Stimulated activated CD8-positive, alpha-beta memory T cell treated with anti-CD3 and anti-CD28 coated beads, Interleukin-4, amount 100 ng/mL, for 4 hours (primary cell): ENCODE data around the gene NCAPG2.
"Not testable (repeated sequence)": the region's sequence is repeated elsewhere in the genome, so short reads cannot be mapped to it uniquely, and the experiment has no call there.

Experiments used
- DNase-seq, 2 donors: peaks; one replicate each; pipeline ENCODE4 v3.0.0-alpha.2; 2020; ENCODE audit warnings: low read depth in 2 of 2, low spot score in 1 of 2

NCAPG2 gene

DNA sequence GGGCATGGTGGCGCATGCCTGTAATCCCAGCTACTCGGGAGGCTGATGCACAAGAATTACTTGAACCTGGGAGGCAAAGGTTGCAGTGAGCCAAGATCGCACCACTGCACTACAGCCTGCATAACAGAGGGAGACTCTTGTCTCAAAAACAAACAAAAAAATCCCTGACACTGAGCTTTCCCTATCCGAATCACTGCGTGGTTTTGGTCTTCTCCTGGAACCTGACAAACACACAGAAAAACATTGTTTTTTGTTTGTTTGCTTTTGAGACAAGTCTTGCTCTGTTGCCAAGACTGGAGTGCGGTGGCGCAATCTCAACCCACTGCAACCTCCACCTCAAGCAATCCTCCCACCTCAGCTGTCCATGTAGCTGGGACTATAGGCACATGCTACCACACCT lies 66.6 kb downstream of the NCAPG2 start:
- DNase-seq = no peak

DNA sequence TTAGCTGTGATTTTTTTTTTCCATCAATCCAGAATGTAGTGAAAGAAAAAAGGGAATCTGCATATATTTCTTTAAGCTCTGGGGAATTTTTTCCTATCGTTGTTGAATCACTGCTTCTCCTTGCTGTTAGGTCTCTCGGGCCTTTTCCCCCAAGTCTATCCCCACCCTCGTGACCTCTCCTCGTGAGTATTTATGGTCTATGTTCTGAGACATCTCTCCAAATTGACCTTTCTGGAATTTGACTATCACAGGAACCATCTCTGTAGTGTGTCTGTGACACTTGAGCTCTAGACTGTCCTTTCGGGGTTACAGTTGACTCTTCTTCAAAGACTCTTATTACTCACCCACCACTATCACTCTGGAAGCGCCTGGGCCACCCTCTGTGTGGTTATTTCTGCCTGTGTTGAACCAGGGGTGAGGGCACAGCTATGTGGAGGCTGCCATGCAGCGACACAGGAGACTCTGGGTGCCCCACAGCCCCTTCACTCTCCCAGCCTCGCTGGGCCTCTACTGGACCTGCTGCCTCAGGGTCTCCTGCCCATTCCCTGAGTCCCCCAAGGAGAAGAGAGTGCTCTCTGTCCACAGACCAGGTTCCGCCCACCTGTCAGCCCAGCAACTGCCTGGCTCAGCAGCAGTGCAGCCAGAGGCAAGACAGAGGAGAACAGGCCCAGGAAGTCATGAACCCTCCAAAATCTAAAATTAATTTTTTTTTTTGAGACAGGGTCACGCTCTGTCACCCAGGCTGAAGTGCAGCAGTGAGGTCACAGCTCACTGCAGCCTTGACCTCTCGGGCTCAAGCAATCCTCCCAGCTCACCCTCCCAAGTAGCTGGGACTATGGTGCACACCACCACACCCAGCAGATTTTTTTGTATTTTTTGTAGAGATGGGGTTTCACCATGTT lies 71.3 kb downstream of the NCAPG2 start:
- DNase-seq = no peak

DNA sequence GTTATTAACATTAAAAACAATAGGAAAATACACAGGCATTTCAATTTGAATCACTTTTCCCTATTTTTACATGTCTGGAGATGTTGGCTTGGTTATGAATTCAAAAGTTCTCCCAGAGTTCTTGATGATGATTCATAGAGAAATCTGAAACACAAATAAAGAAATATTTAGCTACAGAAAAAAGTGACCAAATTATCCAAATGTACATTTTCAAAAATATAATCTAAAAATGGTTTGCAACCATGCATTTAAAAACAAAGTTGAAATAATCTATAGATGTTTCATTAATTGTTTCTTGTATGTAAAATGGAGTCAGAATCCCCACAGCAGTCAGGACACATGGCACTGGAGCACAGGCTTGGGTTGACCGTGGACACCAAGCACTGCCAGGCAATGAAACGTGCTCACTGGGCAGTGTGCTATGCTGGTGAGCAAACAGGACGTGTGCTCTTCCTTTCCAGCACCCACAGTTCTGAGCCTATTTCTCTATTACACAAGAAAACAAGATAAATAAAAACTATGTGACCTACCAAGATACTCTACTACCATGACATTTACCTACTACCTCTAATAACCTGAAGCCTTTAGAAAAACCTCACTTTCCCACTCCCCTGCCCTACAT lies 72.9 kb downstream of the NCAPG2 start:
- DNase-seq = no peak

DNA sequence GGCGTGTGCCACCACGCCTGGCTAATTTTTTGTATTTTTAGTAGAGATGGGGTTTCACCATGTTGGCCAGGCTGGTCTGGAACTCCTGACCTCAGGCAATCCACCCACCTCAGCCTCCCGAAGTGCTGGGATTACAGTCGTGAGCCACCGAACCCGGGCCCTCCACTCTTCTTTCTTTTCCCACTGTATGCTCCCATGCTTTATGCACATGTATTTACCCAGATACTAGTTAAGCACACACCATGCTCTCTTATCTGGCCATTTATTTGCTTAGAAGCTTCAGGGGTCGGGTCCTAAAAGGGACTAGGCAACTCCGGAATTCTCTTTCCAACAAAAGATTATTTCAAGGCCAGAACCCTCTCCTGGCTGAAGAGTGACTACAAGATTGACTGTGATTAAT lies 78.3 kb downstream of the NCAPG2 start:
- not testable (repeated sequence) for DNase-seq

GRCh38 chr7:158623241-158623640 lies 81.4 kb downstream of the NCAPG2 start:
- DNase-seq = no peak

- DNase-seq = no peak
These were observed 83.7 kb downstream of the NCAPG2 start for GRCh38 chr7:158620839-158621441.

- DNase-seq = no peak
These were observed 84.2 kb downstream of the NCAPG2 start for GRCh38 chr7:158620418-158620817.

GRCh38 chr7:158618745-158619140 lies 85.9 kb downstream of the NCAPG2 start:
- DNase-seq = no peak

DNA sequence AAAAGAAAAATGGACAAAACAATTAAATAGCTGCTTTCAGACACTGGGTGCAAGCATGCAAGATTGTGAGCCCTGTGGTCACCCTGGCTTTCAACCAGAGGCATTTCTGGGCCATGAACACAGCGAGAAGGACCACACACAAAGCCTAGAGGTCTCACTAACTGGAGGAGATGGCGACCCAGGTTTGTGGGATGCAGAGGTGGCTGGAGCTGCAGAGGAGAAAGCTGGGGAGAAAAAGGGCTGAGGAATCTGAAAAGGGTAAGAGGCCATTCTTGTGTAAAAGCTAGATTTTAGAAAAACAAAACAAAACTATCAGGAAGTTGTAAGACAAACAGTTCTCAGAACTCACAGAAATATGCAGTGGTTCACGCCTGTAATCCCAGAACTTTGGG lies 86.9 kb downstream of the NCAPG2 start:
- no peak for DNase-seq

- no peak for DNase-seq
These were observed 88.6 kb downstream of the NCAPG2 start for GRCh38 chr7:158616050-158616449.

- DNase-seq = no peak
These were observed 89.9 kb downstream of the NCAPG2 start for GRCh38 chr7:158614700-158615099.

DNA sequence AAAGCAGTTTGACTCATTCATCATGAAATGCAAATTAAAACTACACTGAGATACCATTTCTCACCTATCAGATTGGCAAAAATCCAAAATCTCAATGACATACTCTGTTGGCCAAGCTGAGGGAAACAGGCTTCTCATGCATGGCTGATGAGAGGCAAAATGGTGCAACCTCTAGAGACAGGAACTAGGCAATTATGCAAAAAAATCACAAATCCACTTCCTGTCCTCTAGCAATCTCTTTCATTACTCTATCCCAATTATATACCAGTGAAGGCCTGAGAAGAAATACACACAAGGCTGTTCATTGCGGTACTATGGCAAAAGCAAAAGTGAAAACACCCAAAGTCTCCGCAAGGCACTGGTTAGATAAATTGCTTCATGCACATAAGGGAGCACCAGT lies 91.1 kb downstream of the NCAPG2 start:
- no peak for DNase-seq

DNA sequence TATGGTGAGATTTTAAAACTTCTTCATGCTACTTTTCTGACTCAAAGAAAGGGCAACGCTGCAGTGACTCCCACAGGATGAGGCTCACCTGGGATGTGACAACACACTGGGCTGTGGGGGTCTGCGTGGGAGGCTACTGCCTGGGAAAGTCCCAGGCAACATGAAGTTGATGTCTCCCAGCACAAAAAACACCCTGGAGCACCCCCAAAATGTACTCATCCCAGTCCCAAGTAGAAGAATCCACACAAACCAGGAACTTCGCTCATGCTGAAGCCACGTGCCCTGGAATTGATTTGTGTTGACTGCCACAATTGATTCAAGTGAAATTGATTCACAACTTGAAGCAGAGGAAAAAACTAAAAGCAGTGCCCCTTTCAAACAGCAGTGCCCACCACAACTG lies 92.1 kb downstream of the NCAPG2 start:
- no peak for DNase-seq

- no peak for DNase-seq
These were observed 93.1 kb downstream of the NCAPG2 start for GRCh38 chr7:158611541-158611940.

DNA sequence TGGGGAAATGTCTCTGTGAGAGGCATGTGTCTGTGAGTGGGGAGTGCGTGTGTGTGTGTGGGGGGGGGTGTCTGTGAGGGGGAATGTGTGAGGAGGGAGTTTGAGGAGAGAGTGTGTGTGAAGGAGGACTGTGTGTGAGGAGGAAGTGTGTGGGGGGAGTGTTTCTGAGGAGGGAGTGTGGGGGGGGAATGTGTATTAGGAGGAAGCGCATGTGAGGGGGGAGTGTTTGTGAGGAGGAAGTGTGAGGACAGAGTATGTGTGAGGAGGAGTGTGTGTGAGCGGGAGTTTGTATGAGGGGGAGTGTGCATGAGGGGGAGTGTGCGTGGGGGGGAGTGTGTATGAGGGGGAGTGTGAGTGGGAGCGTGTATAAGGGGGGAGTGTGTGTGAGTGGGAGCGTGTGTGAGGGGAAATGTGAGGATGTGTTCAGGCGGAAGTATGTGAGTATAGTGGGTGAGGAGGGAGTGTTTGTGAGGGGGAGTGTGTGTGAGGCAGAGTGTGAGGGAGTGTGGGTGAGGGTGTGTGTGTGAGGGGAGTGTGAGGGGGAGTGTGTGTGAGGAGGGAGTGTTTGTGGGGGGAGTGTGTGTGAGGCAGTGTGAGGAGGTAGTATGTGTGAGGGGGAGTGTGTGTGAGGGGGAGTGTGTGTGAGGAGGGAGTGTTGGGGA lies 95.2 kb downstream of the NCAPG2 start:
- DNase-seq = no peak

DNA sequence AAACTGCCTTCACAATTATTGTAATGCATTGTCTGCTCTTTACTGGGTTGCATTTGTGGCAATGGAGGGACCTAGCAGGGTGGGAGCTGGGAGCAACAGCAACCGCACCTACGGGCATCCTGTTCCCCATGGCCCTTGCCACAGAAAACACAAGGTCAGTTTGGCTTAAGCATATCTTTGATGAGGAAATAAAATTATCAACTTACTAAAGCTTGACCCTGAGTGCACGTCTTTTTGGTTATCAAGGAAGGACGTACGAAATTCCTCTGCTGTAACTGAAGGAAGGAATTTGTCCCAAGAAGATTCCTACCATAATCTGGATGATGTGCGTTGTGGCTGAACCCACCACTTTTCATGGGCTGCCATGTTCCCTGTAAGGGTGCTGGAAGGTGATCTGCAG lies 97.0 kb downstream of the NCAPG2 start:
- DNase-seq = no peak

- no peak for DNase-seq
These were observed 97.8 kb downstream of the NCAPG2 start for GRCh38 chr7:158606671-158607424.

- no peak for DNase-seq
These were observed 98.5 kb downstream of the NCAPG2 start for GRCh38 chr7:158606129-158606528.

DNA sequence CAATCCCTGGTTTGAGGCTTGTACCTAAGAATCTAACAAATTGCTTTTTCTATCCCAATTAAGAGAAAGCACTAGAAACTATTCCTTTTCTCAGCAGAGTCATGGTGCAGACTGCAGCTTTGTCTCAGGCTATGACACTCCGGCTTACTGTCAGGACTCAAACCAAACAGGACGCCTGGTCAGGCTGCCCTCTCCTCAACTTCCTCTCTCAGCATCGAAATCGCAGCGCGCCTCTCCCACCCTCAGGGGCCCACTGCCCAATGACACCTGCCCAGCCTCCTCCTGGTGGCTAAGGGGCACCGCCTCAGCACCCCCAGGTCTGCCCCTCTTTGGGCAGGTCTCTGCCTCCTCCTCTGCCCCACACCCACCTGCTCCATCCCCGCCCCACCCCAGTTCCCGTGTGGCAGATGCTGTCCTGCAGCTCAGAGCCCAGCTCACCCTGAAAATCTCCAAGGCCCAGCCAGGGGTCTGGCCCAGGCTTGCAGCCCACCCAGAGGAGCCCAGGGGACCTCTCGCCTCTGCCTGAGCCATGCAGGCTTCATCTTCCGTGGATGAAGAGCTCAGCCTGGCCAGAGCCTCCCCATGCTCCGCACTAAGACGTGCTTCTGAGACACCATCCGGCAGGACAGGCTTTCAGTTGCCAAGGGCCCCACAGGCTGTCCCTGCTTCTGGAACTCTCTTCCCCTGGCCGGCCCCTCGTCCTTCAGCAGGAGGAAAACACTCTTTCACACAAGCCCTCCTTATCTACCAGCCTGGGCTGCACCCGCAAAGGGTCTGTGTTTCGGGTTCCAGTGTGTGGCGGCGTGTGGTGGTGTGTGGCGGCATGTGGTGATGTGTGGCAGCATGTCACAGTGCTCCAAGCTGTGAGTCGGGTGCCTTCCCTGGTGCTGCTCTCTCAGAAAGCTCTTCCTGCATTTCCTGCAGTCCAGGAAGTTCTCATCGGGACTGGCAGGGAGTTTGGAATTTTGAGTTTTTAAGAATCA lies 100.5 kb downstream of the NCAPG2 start:
- no peak for DNase-seq
